WTC11 (cell line): Measurements from ENCODE around the gene TMTC2. TPM values are rescaled to one million over a fixed set of nuclear protein-coding genes. Genes with fewer than 3 reads are reported as not detected.
A peak's percentile ranks its signal among the peaks of the same experiment; 100 is the strongest.

ENCODE experiments used
- ATAC-seq: fragments of 200-7000 bp; cut with Tn5 transposase; 2 replicates; pipeline ENCODE4 v1.10.0; 2021; ENCODE audit warnings: mild to moderate bottlenecking, moderate library complexity
- CTCF ChIA-PET: fragments of 300-600 bp; sonication (Branson Sonifier 250); formaldehyde crosslinking; loops from one replicate; lab custom pipeline; 2021; ENCODE audit warnings: antibody characterized with exemption; lab: Charles Lee
- POLR2A ChIA-PET: fragments of 350-600 bp; sonication (Branson Sonifier 250); formaldehyde crosslinking; loops from one replicate; lab custom pipeline; 2021; ENCODE audit warnings: antibody characterized with exemption; lab: Charles Lee
- DNase-seq: peaks from one replicate; pipeline ENCODE4 v3.0.0; 2021; ENCODE audit warnings: low spot score
- H3K27ac Mint-ChIP-seq: 2 replicates; pipeline ENCODE4 v1.8.0; 2021; ENCODE audit warnings: mixed read lengths
- H3K27me3 Mint-ChIP-seq: 2 replicates; pipeline ENCODE4 v1.8.0; 2021; ENCODE audit warnings: low read depth, mild to moderate bottlenecking, moderate library complexity, mixed read lengths
- H3K36me3 Mint-ChIP-seq: 2 replicates; pipeline ENCODE4 v1.8.0; 2021; ENCODE audit warnings: mixed read lengths
- H3K4me1 Mint-ChIP-seq: 2 replicates; pipeline ENCODE4 v1.8.0; 2022; ENCODE audit warnings: mixed read lengths
- H3K4me3 Mint-ChIP-seq: 2 replicates; pipeline ENCODE4 v1.8.0; 2021; ENCODE audit warnings: mild to moderate bottlenecking, moderate library complexity, mixed read lengths
- H3K9me3 Mint-ChIP-seq: 2 replicates; pipeline ENCODE4 v1.8.0; 2021; ENCODE audit warnings: mixed read lengths
- CBFB ChIP-seq: sonication (generic); formaldehyde crosslinking; IDR thresholded peaks from 2 replicates; pipeline ENCODE4 v1.8.1; 2022; ENCODE audit warnings: mild to moderate bottlenecking, low read depth, missing genetic modification reagents
- EMX1 ChIP-seq: fragments of 250-450 bp; sonication (Bioruptor Pico); IDR thresholded peaks from 2 replicates; pipeline ENCODE4 v1.8.0; 2021; ENCODE audit warnings: mild to moderate bottlenecking
- FOXJ3 ChIP-seq: sonication (generic); formaldehyde crosslinking; IDR thresholded peaks from 2 replicates; pipeline ENCODE4 v1.9.0; 2021; ENCODE audit warnings: missing genetic modification reagents, mild to moderate bottlenecking, borderline replicate concordance
- FOXK1 ChIP-seq: sonication (generic); formaldehyde crosslinking; IDR thresholded peaks from 2 replicates; pipeline ENCODE4 v1.8.0; 2022; ENCODE audit warnings: mild to moderate bottlenecking, moderate library complexity, missing genetic modification reagents
- GABPB1 ChIP-seq: sonication (generic); formaldehyde crosslinking; IDR thresholded peaks from 2 replicates; pipeline ENCODE4 v1.8.1; 2023; ENCODE audit warnings: mild to moderate bottlenecking, missing genetic modification reagents
- MXD4 ChIP-seq: fragments of 250-450 bp; sonication (Bioruptor Pico); IDR thresholded peaks from 2 replicates; pipeline ENCODE4 v1.8.0; 2021; ENCODE audit warnings: mild to moderate bottlenecking, moderate library complexity, borderline replicate concordance
- OVOL2 ChIP-seq: fragments of 250-450 bp; sonication (Bioruptor Pico); IDR thresholded peaks from 2 replicates; pipeline ENCODE4 v1.9.0; 2021; ENCODE audit warnings: mild to moderate bottlenecking, borderline replicate concordance
- RELA ChIP-seq: sonication (generic); formaldehyde crosslinking; IDR thresholded peaks from 2 replicates; pipeline ENCODE4 v1.8.1; 2022; ENCODE audit warnings: missing genetic modification reagents, mild to moderate bottlenecking, borderline replicate concordance
- ZNF416 ChIP-seq: fragments of 250-450 bp; sonication (Bioruptor Pico); IDR thresholded peaks from 2 replicates; pipeline ENCODE4 v1.9.0; 2021; ENCODE audit warnings: mild to moderate bottlenecking, inconsistent platforms
- total RNA-seq: library from RNA; stranded (reverse); gene quantifications from 3 replicates; pipeline ENCODE4 v1.2.3, GENCODE V29; 2021
- TF ChIP-seq, protein P1 (sequence below): fragments of 250-450 bp; sonication (Bioruptor Pico); IDR thresholded peaks from 2 replicates; pipeline ENCODE4 v2.1.2; 2022; ENCODE audit warnings: mild to moderate bottlenecking, moderate library complexity
- TF ChIP-seq, protein P2 (sequence below): fragments of 250-450 bp; sonication (Bioruptor Pico); IDR thresholded peaks from 2 replicates; pipeline ENCODE4 v1.9.0; 2021; ENCODE audit warnings: moderate library complexity, mild to moderate bottlenecking, inconsistent platforms, borderline replicate concordance
- TF ChIP-seq, protein P3 (sequence below): sonication (generic); formaldehyde crosslinking; IDR thresholded peaks from 2 replicates; pipeline ENCODE4 v1.8.1; 2023; ENCODE audit warnings: mild to moderate bottlenecking, moderate library complexity, missing genetic modification reagents
- TF ChIP-seq, protein P4 (sequence below): fragments of 200-600 bp; IDR thresholded peaks from 2 replicates; pipeline ENCODE4 v1.8.0; 2022; ENCODE audit warnings: antibody characterized with exemption
- TF ChIP-seq, protein P5 (sequence below): fragments of 250-450 bp; sonication (Bioruptor Pico); IDR thresholded peaks from 2 replicates; pipeline ENCODE4 v1.9.0; 2021; ENCODE audit warnings: mild to moderate bottlenecking, borderline replicate concordance
- TF ChIP-seq, protein P6 (sequence below): sonication (generic); formaldehyde crosslinking; IDR thresholded peaks from 2 replicates; pipeline ENCODE4 v1.8.0; 2023; ENCODE audit warnings: missing genetic modification reagents, mild to moderate bottlenecking, borderline replicate concordance
- TF ChIP-seq, protein P7 (sequence below): fragments of 250-450 bp; sonication (Bioruptor Pico); IDR thresholded peaks from 2 replicates; pipeline ENCODE4 v1.9.0; 2021; ENCODE audit warnings: mild to moderate bottlenecking

The TMTC2 gene
- total RNA-seq, 1 experiment from 2014 or later, result 6.4 TPM

DNA sequence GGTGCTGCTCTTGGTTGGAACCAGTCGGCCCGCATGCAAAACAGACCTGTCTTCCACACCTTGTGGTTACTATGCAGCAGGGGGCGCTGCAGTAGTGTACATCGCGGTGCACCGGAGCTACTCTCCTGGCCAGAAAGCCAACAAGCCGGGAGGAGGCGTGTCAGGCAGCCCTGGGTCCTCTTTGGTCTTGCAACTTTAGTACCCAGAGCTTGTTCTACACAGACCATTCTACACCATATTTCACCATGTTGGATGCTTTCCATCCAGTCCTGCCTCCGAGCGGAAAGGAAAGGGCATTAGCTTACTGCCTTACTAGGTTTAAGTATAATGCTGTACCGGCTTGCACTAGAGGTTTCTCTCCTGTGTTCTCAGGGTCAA lies 927 bp upstream of the TMTC2 start (continued):
- TF ChIP-seq, protein P1, sequence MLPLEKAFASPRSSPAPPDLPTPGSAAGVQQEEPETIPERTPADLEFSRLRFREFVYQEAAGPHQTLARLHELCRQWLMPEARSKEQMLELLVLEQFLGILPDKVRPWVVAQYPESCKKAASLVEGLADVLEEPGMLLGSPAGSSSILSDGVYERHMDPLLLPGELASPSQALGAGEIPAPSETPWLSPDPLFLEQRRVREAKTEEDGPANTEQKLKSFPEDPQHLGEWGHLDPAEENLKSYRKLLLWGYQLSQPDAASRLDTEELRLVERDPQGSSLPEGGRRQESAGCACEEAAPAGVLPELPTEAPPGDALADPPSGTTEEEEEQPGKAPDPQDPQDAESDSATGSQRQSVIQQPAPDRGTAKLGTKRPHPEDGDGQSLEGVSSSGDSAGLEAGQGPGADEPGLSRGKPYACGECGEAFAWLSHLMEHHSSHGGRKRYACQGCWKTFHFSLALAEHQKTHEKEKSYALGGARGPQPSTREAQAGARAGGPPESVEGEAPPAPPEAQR (CRISPR knock-in tag), result no peak
- TF ChIP-seq MXD4 (no peak), CBFB (CRISPR knock-in tag) (no peak), RELA (no peak), GABPB1 (CRISPR knock-in tag) (no peak), FOXJ3 (CRISPR knock-in tag) (no peak), ZNF416 (CRISPR knock-in tag) (no peak)
- TF ChIP-seq, protein P2, sequence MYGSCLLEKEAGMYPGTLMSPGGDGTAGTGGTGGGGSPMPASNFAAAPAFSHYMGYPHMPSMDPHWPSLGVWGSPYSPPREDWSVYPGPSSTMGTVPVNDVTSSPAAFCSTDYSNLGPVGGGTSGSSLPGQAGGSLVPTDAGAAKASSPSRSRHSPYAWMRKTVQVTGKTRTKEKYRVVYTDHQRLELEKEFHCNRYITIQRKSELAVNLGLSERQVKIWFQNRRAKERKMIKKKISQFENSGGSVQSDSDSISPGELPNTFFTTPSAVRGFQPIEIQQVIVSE (CRISPR knock-in tag), result no peak
- TF ChIP-seq, protein P3, sequence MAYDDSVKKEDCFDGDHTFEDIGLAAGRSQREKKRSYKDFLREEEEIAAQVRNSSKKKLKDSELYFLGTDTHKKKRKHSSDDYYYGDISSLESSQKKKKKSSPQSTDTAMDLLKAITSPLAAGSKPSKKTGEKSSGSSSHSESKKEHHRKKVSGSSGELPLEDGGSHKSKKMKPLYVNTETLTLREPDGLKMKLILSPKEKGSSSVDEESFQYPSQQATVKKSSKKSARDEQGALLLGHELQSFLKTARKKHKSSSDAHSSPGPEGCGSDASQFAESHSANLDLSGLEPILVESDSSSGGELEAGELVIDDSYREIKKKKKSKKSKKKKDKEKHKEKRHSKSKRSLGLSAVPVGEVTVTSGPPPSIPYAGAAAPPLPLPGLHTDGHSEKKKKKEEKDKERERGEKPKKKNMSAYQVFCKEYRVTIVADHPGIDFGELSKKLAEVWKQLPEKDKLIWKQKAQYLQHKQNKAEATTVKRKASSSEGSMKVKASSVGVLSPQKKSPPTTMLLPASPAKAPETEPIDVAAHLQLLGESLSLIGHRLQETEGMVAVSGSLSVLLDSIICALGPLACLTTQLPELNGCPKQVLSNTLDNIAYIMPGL (CRISPR knock-in tag), result peak; percentile 59; the same call in 1 of the 2 replicates
- TF ChIP-seq, protein P4, sequence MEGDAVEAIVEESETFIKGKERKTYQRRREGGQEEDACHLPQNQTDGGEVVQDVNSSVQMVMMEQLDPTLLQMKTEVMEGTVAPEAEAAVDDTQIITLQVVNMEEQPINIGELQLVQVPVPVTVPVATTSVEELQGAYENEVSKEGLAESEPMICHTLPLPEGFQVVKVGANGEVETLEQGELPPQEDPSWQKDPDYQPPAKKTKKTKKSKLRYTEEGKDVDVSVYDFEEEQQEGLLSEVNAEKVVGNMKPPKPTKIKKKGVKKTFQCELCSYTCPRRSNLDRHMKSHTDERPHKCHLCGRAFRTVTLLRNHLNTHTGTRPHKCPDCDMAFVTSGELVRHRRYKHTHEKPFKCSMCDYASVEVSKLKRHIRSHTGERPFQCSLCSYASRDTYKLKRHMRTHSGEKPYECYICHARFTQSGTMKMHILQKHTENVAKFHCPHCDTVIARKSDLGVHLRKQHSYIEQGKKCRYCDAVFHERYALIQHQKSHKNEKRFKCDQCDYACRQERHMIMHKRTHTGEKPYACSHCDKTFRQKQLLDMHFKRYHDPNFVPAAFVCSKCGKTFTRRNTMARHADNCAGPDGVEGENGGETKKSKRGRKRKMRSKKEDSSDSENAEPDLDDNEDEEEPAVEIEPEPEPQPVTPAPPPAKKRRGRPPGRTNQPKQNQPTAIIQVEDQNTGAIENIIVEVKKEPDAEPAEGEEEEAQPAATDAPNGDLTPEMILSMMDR, result peak; percentile 88
- TF ChIP-seq, protein P5, sequence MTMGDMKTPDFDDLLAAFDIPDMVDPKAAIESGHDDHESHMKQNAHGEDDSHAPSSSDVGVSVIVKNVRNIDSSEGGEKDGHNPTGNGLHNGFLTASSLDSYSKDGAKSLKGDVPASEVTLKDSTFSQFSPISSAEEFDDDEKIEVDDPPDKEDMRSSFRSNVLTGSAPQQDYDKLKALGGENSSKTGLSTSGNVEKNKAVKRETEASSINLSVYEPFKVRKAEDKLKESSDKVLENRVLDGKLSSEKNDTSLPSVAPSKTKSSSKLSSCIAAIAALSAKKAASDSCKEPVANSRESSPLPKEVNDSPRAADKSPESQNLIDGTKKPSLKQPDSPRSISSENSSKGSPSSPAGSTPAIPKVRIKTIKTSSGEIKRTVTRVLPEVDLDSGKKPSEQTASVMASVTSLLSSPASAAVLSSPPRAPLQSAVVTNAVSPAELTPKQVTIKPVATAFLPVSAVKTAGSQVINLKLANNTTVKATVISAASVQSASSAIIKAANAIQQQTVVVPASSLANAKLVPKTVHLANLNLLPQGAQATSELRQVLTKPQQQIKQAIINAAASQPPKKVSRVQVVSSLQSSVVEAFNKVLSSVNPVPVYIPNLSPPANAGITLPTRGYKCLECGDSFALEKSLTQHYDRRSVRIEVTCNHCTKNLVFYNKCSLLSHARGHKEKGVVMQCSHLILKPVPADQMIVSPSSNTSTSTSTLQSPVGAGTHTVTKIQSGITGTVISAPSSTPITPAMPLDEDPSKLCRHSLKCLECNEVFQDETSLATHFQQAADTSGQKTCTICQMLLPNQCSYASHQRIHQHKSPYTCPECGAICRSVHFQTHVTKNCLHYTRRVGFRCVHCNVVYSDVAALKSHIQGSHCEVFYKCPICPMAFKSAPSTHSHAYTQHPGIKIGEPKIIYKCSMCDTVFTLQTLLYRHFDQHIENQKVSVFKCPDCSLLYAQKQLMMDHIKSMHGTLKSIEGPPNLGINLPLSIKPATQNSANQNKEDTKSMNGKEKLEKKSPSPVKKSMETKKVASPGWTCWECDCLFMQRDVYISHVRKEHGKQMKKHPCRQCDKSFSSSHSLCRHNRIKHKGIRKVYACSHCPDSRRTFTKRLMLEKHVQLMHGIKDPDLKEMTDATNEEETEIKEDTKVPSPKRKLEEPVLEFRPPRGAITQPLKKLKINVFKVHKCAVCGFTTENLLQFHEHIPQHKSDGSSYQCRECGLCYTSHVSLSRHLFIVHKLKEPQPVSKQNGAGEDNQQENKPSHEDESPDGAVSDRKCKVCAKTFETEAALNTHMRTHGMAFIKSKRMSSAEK (CRISPR knock-in tag), result no peak
- TF ChIP-seq, all 79 proteins: peak for 4

DNA sequence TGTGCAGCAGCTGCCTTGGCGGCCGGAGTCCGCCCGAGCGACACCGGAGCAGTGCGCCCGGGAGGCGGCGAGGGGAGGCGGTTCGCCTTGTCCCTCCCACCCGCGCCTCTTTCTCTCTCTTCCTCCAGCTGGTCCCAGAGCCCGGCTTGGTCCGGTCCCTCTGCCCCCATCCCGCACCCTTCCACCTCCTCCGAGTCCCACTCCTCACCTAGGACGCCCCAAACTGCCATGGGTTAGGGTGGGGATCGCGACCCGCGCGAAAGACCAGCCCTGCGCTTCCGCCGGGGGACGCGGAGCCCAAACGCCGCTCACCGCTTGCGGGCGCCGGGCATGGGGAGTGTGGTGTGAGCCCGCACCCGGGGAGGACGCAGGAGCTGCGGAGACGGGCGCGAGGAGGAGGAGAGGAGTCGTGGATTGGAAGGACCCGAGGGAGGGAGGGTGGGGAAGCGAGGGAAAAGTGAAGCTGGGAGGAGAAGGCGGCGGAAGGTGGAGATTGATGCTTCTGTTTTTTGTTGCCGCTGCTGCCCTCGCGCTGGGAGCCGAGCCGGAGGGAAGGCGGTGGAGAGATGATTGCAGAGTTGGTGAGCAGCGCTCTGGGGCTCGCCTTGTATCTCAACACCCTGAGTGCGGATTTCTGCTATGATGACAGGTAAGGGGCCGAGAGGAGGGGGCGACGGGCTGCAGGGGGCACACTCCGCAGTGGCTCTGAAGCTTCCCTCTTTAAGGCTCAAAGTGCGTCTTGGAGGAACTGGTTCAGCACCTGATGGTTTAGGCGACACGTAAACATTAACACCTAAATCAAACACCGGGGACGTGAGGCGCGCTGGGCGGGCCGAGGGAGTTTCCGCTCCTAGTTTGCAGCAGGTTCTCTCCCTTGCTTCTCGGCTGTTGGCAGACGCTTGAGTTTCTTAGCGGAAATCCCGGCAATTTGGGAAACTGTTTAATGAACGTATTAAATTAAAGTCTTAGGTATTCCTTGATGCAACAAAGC lies 610 bp downstream of the TMTC2 start:
- Mint-ChIP-seq H3K4me3 (peak overlapping the region; percentile 83), H3K36me3 (no peaks in the 10 kb centered on the region), H3K27ac (peak overlapping the region; percentile 23; the same call in 1 of the 2 replicates), H3K4me1 (peaks cover 23% of the 10 kb centered on the region), H3K9me3 (no peaks in the 10 kb centered on the region), H3K27me3 (peaks cover 9% of the 10 kb centered on the region)
- ChIA-PET CTCF (interaction anchor here (1.1 to 3.6 kb wide), 9 partner anchors 50 to 1136 kb away, joined by 3 to 27 read pairs (median 9); no protein-coding TSS in a partner anchor), POLR2A (interaction anchor here (0.6 to 1.3 kb wide), 4 partner anchors 9 to 1959 kb away, joined by 3 to 4 read pairs (median 4); no protein-coding TSS in a partner anchor)
- peak; percentile 63 for DNase-seq
- ATAC-seq, result peak; percentile 55
- TF ChIP-seq, protein P6, sequence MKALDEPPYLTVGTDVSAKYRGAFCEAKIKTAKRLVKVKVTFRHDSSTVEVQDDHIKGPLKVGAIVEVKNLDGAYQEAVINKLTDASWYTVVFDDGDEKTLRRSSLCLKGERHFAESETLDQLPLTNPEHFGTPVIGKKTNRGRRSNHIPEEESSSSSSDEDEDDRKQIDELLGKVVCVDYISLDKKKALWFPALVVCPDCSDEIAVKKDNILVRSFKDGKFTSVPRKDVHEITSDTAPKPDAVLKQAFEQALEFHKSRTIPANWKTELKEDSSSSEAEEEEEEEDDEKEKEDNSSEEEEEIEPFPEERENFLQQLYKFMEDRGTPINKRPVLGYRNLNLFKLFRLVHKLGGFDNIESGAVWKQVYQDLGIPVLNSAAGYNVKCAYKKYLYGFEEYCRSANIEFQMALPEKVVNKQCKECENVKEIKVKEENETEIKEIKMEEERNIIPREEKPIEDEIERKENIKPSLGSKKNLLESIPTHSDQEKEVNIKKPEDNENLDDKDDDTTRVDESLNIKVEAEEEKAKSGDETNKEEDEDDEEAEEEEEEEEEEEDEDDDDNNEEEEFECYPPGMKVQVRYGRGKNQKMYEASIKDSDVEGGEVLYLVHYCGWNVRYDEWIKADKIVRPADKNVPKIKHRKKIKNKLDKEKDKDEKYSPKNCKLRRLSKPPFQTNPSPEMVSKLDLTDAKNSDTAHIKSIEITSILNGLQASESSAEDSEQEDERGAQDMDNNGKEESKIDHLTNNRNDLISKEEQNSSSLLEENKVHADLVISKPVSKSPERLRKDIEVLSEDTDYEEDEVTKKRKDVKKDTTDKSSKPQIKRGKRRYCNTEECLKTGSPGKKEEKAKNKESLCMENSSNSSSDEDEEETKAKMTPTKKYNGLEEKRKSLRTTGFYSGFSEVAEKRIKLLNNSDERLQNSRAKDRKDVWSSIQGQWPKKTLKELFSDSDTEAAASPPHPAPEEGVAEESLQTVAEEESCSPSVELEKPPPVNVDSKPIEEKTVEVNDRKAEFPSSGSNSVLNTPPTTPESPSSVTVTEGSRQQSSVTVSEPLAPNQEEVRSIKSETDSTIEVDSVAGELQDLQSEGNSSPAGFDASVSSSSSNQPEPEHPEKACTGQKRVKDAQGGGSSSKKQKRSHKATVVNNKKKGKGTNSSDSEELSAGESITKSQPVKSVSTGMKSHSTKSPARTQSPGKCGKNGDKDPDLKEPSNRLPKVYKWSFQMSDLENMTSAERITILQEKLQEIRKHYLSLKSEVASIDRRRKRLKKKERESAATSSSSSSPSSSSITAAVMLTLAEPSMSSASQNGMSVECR (CRISPR knock-in tag), result peak; percentile 27; the same call in 1 of the 2 replicates
- TF ChIP-seq EMX1 (CRISPR knock-in tag), result no peak
- TF ChIP-seq OVOL2 (CRISPR knock-in tag), result no peak
- TF ChIP-seq FOXK1 (CRISPR knock-in tag), result peak; percentile 43; the same call in 1 of the 2 replicates
- TF ChIP-seq, protein P7, sequence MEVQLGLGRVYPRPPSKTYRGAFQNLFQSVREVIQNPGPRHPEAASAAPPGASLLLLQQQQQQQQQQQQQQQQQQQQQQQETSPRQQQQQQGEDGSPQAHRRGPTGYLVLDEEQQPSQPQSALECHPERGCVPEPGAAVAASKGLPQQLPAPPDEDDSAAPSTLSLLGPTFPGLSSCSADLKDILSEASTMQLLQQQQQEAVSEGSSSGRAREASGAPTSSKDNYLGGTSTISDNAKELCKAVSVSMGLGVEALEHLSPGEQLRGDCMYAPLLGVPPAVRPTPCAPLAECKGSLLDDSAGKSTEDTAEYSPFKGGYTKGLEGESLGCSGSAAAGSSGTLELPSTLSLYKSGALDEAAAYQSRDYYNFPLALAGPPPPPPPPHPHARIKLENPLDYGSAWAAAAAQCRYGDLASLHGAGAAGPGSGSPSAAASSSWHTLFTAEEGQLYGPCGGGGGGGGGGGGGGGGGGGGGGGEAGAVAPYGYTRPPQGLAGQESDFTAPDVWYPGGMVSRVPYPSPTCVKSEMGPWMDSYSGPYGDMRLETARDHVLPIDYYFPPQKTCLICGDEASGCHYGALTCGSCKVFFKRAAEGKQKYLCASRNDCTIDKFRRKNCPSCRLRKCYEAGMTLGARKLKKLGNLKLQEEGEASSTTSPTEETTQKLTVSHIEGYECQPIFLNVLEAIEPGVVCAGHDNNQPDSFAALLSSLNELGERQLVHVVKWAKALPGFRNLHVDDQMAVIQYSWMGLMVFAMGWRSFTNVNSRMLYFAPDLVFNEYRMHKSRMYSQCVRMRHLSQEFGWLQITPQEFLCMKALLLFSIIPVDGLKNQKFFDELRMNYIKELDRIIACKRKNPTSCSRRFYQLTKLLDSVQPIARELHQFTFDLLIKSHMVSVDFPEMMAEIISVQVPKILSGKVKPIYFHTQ (CRISPR knock-in tag), result 0 out of 2 replicates have a peak, but pooled peaks have one; percentile 33
